Activated CD8-positive, alpha-beta memory T cell treated with anti-CD3 and anti-CD28 coated beads for 36 hours (primary cell): ENCODE measurements around the gene MLEC. TPM values are rescaled to one million over a fixed set of nuclear protein-coding genes. Genes with fewer than 3 reads are reported as not detected.
"Not testable (repeated sequence)": the region's sequence is repeated elsewhere in the genome, so short reads cannot be mapped to it uniquely, and the experiment has no call there.

Experiments used
- CTCF ChIA-PET: fragments of 350-600 bp; sonication (Branson Sonifier 250); formaldehyde crosslinking; loops from one replicate; lab custom pipeline; 2021; ENCODE audit warnings: antibody characterized with exemption; lab: Charles Lee
- POLR2A ChIA-PET: fragments of 350-600 bp; sonication (Branson Sonifier 250); formaldehyde crosslinking; loops from one replicate; lab custom pipeline; 2021; ENCODE audit warnings: antibody characterized with exemption; lab: Charles Lee
- total RNA-seq, 2 experiments: library from RNA; stranded (reverse); gene quantifications; one replicate each; pipeline ENCODE4 v1.2.3, GENCODE V29; 2021

The MLEC gene
- total RNA-seq, 2 experiments from 2014 or later, result 128 to 132 TPM

- POLR2A ChIA-PET, result interaction anchor here (0.5 kb wide), 1 partner anchor 10 kb away, joined by 3 read pairs; no protein-coding TSS in a partner anchor
- CTCF ChIA-PET, result no interaction called here
Observed at GRCh38 chr12:120726510-120726793, 39.5 kb downstream of the MLEC start.

- POLR2A ChIA-PET, result no interaction called here
- CTCF ChIA-PET, result no interaction called here
Observed at GRCh38 chr12:120726961-120727360, 40.0 kb downstream of the MLEC start.

GRCh38 chr12:120732198-120732597, 45.2 kb downstream of the MLEC start:
- POLR2A ChIA-PET, CTCF ChIA-PET: not testable (repeated sequence)

GRCh38 chr12:120733574-120733973, 46.6 kb downstream of the MLEC start:
- POLR2A ChIA-PET, result no interaction called here
- CTCF ChIA-PET, result no interaction called here

- POLR2A ChIA-PET, result no interaction called here
- CTCF ChIA-PET, result no interaction called here
Observed at GRCh38 chr12:120734210-120734609, 47.3 kb downstream of the MLEC start.

GRCh38 chr12:120735181-120735580, 48.2 kb downstream of the MLEC start:
- ChIA-PET CTCF (interaction anchor here (0.6 to 0.7 kb wide), 2 partner anchors 26 to 367 kb away, joined by 3 to 5 read pairs; no protein-coding TSS in a partner anchor), POLR2A (interaction anchor here (0.6 kb wide), 1 partner anchor 1078 kb away, joined by 10 read pairs; no protein-coding TSS in a partner anchor)

- ChIA-PET CTCF (no interaction called here), POLR2A (interaction anchor here (0.6 kb wide), 1 partner anchor 10 kb away, joined by 3 read pairs; no protein-coding TSS in a partner anchor)
Observed at GRCh38 chr12:120736404-120737331, 49.7 kb downstream of the MLEC start.

GRCh38 chr12:120737557-120738251, 50.8 kb downstream of the MLEC start:
- CTCF ChIA-PET, result no interaction called here
- POLR2A ChIA-PET, result no interaction called here

GRCh38 chr12:120738252-120739030, 51.5 kb downstream of the MLEC start:
- ChIA-PET CTCF (no interaction called here), POLR2A (no interaction called here)

- ChIA-PET CTCF (interaction anchor here (0.6 kb wide), 1 partner anchor 133 kb away, joined by 3 read pairs; no protein-coding TSS in a partner anchor), POLR2A (no interaction called here)
Observed at GRCh38 chr12:120739031-120739762, 52.2 kb downstream of the MLEC start.

GRCh38 chr12:120739821-120740613, 53.1 kb downstream of the MLEC start:
- CTCF ChIA-PET, result no interaction called here
- POLR2A ChIA-PET, result no interaction called here

GRCh38 chr12:120740871-120741270, 53.9 kb downstream of the MLEC start:
- POLR2A ChIA-PET, result no interaction called here
- CTCF ChIA-PET, result no interaction called here

GRCh38 chr12:120741476-120742421, 54.8 kb downstream of the MLEC start:
- ChIA-PET CTCF (interaction anchor here (0.7 kb wide), 1 partner anchor 129 kb away, joined by 3 read pairs; no protein-coding TSS in a partner anchor), POLR2A (no interaction called here)

- CTCF ChIA-PET, result interaction anchor here (0.5 to 1.1 kb wide), 5 partner anchors 9 to 446 kb away, joined by 3 to 5 read pairs (median 3); no protein-coding TSS in a partner anchor
- POLR2A ChIA-PET, result no interaction called here
Observed at GRCh38 chr12:120744922-120745493, 58.1 kb downstream of the MLEC start.

- ChIA-PET CTCF (interaction anchor here (0.7 kb wide), 1 partner anchor 381 kb away, joined by 3 read pairs; no protein-coding TSS in a partner anchor), POLR2A (no interaction called here)
Observed at GRCh38 chr12:120748242-120748641, 61.3 kb downstream of the MLEC start.

- ChIA-PET CTCF (interaction anchor here (0.7 kb wide), 3 partner anchors 22 to 1159 kb away, joined by 3 to 4 read pairs (median 3); no protein-coding TSS in a partner anchor), POLR2A (interaction anchor here (0.5 kb wide), 1 partner anchor 407 kb away, joined by 5 read pairs; no protein-coding TSS in a partner anchor)
Observed at GRCh38 chr12:120749256-120749655, 62.3 kb downstream of the MLEC start.
